ENCODE measurements around the gene CA4.

Gene CA4

GRCh38 chr17:60134396-60135150, 15.2 kb upstream of the CA4 start:
- no peak for DNase-seq

- DNase-seq: peak; percentile 62
Observed at GRCh38 chr17:60135151-60135950, 14.4 kb upstream of the CA4 start.

GRCh38 chr17:60135951-60136666, 13.7 kb upstream of the CA4 start:
- DNase-seq: no peak

GRCh38 chr17:60137731-60138130, 12.0 kb upstream of the CA4 start:
- no peak for DNase-seq

- no peak for DNase-seq
Observed at GRCh38 chr17:60138769-60139437, 10.9 kb upstream of the CA4 start.

- peak; percentile 24 for DNase-seq
Observed at GRCh38 chr17:60139438-60140285, 10.1 kb upstream of the CA4 start.

GRCh38 chr17:60141111-60142018, 8.4 kb upstream of the CA4 start:
- no peak for DNase-seq

- no peak for DNase-seq
Observed at GRCh38 chr17:60142872-60143499, 6.8 kb upstream of the CA4 start.

- no peak for DNase-seq
Observed at GRCh38 chr17:60145006-60145935, 4.5 kb upstream of the CA4 start.

GRCh38 chr17:60146206-60146605, 3.6 kb upstream of the CA4 start:
- no peak for DNase-seq

- no peak for DNase-seq
Observed at GRCh38 chr17:60147553-60148223, 2.1 kb upstream of the CA4 start.

GRCh38 chr17:60148373-60148772, 1.4 kb upstream of the CA4 start:
- no peak for DNase-seq

GRCh38 chr17:60151355-60151754, 1.6 kb downstream of the CA4 start:
- DNase-seq: no peak

GRCh38 chr17:60153606-60154390, 4.0 kb downstream of the CA4 start:
- no peak for DNase-seq

- DNase-seq: no peak
Observed at GRCh38 chr17:60154616-60155426, 5.0 kb downstream of the CA4 start.

- no peak for DNase-seq
Observed at GRCh38 chr17:60155427-60155814, 5.6 kb downstream of the CA4 start.

GRCh38 chr17:60155815-60156214, 6.0 kb downstream of the CA4 start:
- no peak for DNase-seq
